ENCODE measurements around the gene LGALS12.

LGALS12 gene

GRCh38 chr11:63551091-63551888 is 45.4 kb downstream of the LGALS12 start:
- Histone ChIP-seq H3K4me1 (ENCODE audit: insufficient read depth, low read length, poor library complexity, severe bottlenecking) (peaks cover 46% of the 10 kb centered on the region), H3K4me2 (ENCODE audit: low read depth, low read length, poor library complexity, severe bottlenecking) (peak overlapping the region; percentile 76), H3K36me3 (ENCODE audit: insufficient read depth, low read length) (no peaks in the 10 kb centered on the region), H3K9me3 (ENCODE audit: insufficient read depth, low read depth, low read length) (no peaks in the 10 kb centered on the region), H2AFZ (ENCODE audit: low read length) (peak overlapping the region; percentile 57), H3K27me3 (ENCODE audit: insufficient read depth, low read length, poor library complexity, severe bottlenecking) (no peaks in the 10 kb centered on the region), H3K9ac (ENCODE audit: low read depth, low read length, poor library complexity, severe bottlenecking) (peak overlapping the region; percentile 62), H3F3A (ENCODE audit: low read depth) (peaks cover 5% of the 10 kb centered on the region; the same call in 1 of the 2 replicates), H3K4me3 (ENCODE audit: low read length, poor library complexity, severe bottlenecking) (peak overlapping the region; percentile 64), H3K79me2 (ENCODE audit: insufficient read depth, low read length) (no peaks in the 10 kb centered on the region), H4K20me1 (ENCODE audit: insufficient read depth, low read length, poor library complexity, severe bottlenecking) (no peaks in the 10 kb centered on the region), H3K9me2 (replicated peaks; ENCODE audit: low read depth, low read length) (no peaks in the 10 kb centered on the region)
- TF ChIP-seq CTCF (conservative IDR thresholded peaks at IDR 0.05; ENCODE audit: low read length) (no peak), EZH2phosphoT487 (IDR thresholded peaks at IDR 0.05; ENCODE audit: borderline replicate concordance) (no peak)

GRCh38 chr11:63551889-63552266 is 46.0 kb downstream of the LGALS12 start:
- no peaks in the 10 kb centered on the region for H3K9me2 ChIP-seq (replicated peaks; ENCODE audit: low read depth, low read length)
- peaks cover 52% of the 10 kb centered on the region for H3K4me1 ChIP-seq (ENCODE audit: insufficient read depth, low read length, poor library complexity, severe bottlenecking)
- no peaks in the 10 kb centered on the region for H4K20me1 ChIP-seq (ENCODE audit: insufficient read depth, low read length, poor library complexity, severe bottlenecking)
- H3K9ac ChIP-seq (ENCODE audit: low read depth, low read length, poor library complexity, severe bottlenecking): peak overlapping the region; percentile 62
- H3K27me3 ChIP-seq (ENCODE audit: insufficient read depth, low read length, poor library complexity, severe bottlenecking): no peaks in the 10 kb centered on the region
- peaks cover 5% of the 10 kb centered on the region; the same call in 1 of the 2 replicates for H3F3A ChIP-seq (ENCODE audit: low read depth)
- H3K4me2 ChIP-seq (ENCODE audit: low read depth, low read length, poor library complexity, severe bottlenecking): peak overlapping the region; percentile 76
- peak overlapping the region; percentile 64 for H3K4me3 ChIP-seq (ENCODE audit: low read length, poor library complexity, severe bottlenecking)
- H3K79me2 ChIP-seq (ENCODE audit: insufficient read depth, low read length): no peaks in the 10 kb centered on the region
- no peaks in the 10 kb centered on the region for H3K9me3 ChIP-seq (ENCODE audit: insufficient read depth, low read depth, low read length)
- H2AFZ ChIP-seq (ENCODE audit: low read length): no peak overlapping the region
- no peaks in the 10 kb centered on the region for H3K36me3 ChIP-seq (ENCODE audit: insufficient read depth, low read length)
- TF ChIP-seq CTCF (conservative IDR thresholded peaks at IDR 0.05; ENCODE audit: low read length): no peak
- TF ChIP-seq EZH2phosphoT487 (IDR thresholded peaks at IDR 0.05; ENCODE audit: borderline replicate concordance): no peak

- no peaks in the 10 kb centered on the region for H3K9me2 ChIP-seq (replicated peaks; ENCODE audit: low read depth, low read length)
- no peaks in the 10 kb centered on the region for H3K79me2 ChIP-seq (ENCODE audit: insufficient read depth, low read length)
- peak overlapping the region; percentile 79 for H3K4me2 ChIP-seq (ENCODE audit: low read depth, low read length, poor library complexity, severe bottlenecking)
- H3K4me3 ChIP-seq (ENCODE audit: low read length, poor library complexity, severe bottlenecking): peak overlapping the region; percentile 61
- H3K36me3 ChIP-seq (ENCODE audit: insufficient read depth, low read length): no peaks in the 10 kb centered on the region
- TF ChIP-seq CTCF (conservative IDR thresholded peaks at IDR 0.05; ENCODE audit: low read length) (no peak), EZH2phosphoT487 (IDR thresholded peaks at IDR 0.05; ENCODE audit: borderline replicate concordance) (no peak)
- peaks cover 5% of the 10 kb centered on the region; the same call in 1 of the 2 replicates for H3F3A ChIP-seq (ENCODE audit: low read depth)
- H3K4me1 ChIP-seq (ENCODE audit: insufficient read depth, low read length, poor library complexity, severe bottlenecking): peaks cover 62% of the 10 kb centered on the region
- H3K9ac ChIP-seq (ENCODE audit: low read depth, low read length, poor library complexity, severe bottlenecking): peak overlapping the region; percentile 64
- H3K27me3 ChIP-seq (ENCODE audit: insufficient read depth, low read length, poor library complexity, severe bottlenecking): no peaks in the 10 kb centered on the region
- no peak overlapping the region for H2AFZ ChIP-seq (ENCODE audit: low read length)
- H4K20me1 ChIP-seq (ENCODE audit: insufficient read depth, low read length, poor library complexity, severe bottlenecking): no peaks in the 10 kb centered on the region
- H3K9me3 ChIP-seq (ENCODE audit: insufficient read depth, low read depth, low read length): no peaks in the 10 kb centered on the region
Measured at GRCh38 chr11:63552921-63553320, 47.0 kb downstream of the LGALS12 start.

All from Loucy (cell line).